ENCODE data around the gene LYPD6B.
A peak's percentile ranks its signal among the peaks of the same experiment; 100 is the strongest.

The LYPD6B gene

GRCh38 chr2:149156971-149157740 lies 118.7 kb downstream of the LYPD6B start:
- no peak for DNase-seq (ENCODE audit: low read depth in 2 of 2)

GRCh38 chr2:149158957-149159356 lies 120.5 kb downstream of the LYPD6B start:
- no peak for DNase-seq (ENCODE audit: low read depth in 2 of 2)

DNA sequence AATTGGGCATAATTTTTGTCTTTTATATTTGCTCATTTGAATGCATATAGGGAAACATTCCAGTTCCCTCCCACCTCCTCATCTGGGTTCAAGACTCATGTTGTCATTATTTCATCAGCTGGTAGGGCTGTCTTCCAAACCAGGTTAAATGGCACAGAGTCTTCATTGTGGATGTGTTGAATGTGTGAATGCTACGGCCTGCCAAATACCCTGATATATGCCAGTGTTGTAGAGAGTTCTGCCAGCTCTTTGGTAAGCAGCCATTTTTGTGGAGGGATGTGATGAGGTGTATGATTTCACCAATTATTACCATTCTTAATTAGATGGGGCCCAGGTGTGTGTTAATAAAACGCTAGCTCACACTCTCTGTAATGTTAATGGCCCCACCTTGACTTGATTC lies 121.7 kb downstream of the LYPD6B start:
- DNase-seq (ENCODE audit: low read depth in 2 of 2) = no peak

GRCh38 chr2:149160701-149161217 lies 122.3 kb downstream of the LYPD6B start:
- peak in 1 of 2 donors; percentile 4 for DNase-seq (ENCODE audit: low read depth in 2 of 2)

GRCh38 chr2:149161481-149162225 lies 123.2 kb downstream of the LYPD6B start:
- no peak for DNase-seq (ENCODE audit: low read depth in 2 of 2)

DNA sequence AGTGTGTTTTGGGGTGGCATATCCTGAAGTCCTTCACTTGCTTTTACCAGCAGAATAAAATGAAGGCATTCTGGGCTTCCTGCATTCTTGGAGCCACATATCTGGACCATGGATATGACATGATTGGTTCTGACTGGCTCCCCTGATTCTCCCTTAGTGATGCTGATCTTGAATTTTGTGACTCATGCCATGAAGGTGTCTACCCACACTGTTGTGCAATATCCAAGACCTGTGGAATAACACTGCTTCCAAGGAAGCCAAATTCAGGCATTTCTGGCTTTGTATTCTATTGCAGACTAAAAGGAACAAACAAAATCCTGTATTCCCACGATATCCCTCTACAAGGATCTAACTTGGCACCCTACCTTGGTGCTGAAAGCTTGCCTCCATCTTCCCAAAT lies 125.8 kb downstream of the LYPD6B start:
- no peak for DNase-seq (ENCODE audit: low read depth in 2 of 2)

DNA sequence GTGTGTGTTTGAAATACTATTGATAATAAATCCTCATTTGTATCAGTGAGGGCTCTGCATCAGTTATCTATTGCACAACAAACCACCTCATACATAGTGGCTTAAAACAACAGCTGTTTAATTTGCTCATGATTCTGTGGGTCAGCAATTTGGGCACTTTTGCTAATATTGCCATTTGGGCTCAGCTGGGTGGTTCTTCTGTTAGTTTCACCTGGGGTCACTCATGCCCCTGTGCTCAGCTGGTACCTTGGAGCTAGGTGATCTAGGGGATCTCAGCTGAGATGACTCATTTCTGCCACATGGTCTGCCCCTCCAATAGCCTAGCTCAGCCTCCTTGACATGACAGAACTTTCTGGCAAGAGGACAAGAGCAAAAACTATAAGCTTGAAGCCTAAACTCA lies 126.3 kb downstream of the LYPD6B start:
- DNase-seq (ENCODE audit: low read depth in 2 of 2) = no peak

- peak in 1 of 2 donors; percentile 17 for DNase-seq (ENCODE audit: low read depth in 2 of 2)
Observed at GRCh38 chr2:149167001-149167780, 128.7 kb downstream of the LYPD6B start.

GRCh38 chr2:149167941-149168340 lies 129.4 kb downstream of the LYPD6B start:
- DNase-seq (ENCODE audit: low read depth in 2 of 2) = no peak

DNA sequence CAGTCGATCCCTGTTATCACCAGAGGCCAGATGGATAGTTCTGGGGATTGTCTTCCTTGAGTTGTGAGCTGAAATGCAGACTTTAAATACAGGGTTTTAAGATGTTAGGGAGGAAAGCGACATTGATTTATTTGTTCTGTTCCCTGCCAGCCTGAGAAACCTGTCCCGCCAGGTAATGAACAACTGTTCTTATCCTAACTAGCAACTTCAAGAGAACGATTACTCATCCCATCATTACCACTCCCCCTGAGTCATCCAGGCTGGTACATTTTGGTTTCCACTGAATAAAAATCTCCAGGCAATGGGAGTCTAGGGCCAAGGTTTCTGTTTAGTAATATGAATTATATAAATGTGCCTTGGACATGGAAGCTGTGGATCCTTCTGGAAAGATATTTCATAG lies 131.2 kb downstream of the LYPD6B start:
- DNase-seq (ENCODE audit: low read depth in 2 of 2) = no peak

GRCh38 chr2:149170156-149170555 lies 131.7 kb downstream of the LYPD6B start:
- no peak for DNase-seq (ENCODE audit: low read depth in 2 of 2)

GRCh38 chr2:149170911-149171310 lies 132.4 kb downstream of the LYPD6B start:
- DNase-seq (ENCODE audit: low read depth in 2 of 2) = no peak

GRCh38 chr2:149173220-149173619 lies 134.7 kb downstream of the LYPD6B start:
- DNase-seq (ENCODE audit: low read depth in 2 of 2) = no peak

- DNase-seq (ENCODE audit: low read depth in 2 of 2) = no peak
Observed at GRCh38 chr2:149175956-149176355, 137.5 kb downstream of the LYPD6B start.

DNA sequence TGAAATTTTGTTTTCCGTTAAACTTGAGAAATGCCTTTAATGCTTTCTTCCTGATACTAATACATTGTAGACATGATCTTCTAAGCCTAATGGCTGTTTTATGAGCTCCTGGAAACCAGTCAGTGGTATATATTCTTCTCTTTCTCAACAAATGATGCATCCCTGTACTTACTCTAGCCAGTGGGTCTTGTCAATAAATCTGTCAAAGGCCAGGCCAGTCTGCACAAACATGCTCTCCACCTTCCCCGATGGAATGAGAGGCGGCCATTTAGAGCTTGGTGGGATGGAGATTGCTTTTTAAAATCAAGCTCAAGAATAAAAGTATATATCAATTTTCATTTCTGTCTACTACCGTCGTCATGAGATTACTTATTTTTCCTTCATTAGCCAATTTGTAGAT lies 140.1 kb downstream of the LYPD6B start:
- DNase-seq (ENCODE audit: low read depth in 2 of 2) = no peak

DNA sequence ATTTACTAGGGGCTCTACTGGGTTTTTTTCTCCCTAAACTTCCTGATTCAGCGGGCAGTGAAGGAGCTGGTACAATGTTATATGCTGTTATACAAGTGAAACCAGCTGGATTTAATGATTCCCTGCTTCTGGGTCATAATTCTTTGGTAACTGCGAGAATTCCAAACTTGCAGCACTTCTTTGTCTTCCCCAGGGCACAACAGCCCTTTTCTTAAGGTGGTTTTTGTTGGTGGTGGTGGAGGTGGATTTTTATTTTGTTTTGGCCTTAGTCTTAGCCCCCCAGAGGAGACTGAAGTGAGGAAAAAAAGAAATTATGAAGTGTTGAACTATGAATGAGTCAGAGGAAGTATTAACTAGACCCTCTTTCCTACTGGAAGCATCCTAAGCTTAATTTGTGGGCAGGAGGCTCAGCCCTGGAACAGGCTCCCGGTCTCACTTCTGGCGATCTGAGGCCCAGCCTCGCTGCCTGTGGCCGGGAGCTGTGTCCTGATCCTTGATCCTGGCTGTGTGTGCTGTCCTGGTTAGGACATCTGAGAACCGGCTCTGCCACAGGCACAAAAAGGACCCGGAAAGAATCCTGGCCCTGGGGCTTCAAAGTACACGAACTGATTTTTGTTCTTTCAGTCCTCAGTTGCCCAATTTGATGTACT lies 141.9 kb downstream of the LYPD6B start:
- DNase-seq (ENCODE audit: low read depth in 2 of 2) = no peak

DNA sequence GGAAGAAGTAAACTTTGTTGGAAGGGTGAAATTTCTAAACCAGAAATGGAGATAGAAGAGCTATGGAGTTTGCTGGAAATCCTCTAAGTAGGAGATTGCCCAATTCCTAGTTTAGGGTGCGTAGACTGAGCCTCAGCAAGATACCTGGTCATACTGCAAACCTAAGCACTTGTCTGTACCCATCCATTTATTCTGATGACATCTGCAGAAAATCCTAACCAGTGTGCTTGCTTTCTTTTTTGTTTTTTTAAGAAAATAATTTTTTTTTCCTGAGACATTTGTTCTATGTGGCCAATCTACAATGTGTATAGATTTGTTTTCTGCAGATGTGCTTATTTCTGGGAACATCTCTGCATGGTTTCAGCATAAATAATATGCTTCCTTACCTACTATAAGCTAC lies 144.7 kb downstream of the LYPD6B start:
- DNase-seq (ENCODE audit: low read depth in 2 of 2) = no peak

DNA sequence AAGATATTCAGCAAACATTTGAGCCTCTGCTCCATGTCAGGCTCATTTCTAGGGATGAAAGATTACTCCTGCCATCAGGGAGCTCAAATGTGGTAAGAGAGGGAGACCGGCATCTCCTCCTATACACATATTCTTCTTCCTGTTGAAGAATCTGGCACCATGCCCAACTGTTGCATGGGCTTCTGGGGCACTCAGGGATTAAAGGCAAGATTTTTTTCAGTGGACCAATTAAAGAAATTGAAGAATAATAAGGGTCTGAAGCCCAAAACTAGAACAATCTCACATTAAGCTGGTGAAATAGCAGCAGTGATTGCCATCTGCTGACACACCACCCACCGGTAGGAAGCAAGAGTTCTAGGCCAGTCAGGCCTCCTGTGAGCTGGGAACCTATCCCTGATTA lies 146.5 kb downstream of the LYPD6B start:
- DNase-seq (ENCODE audit: low read depth in 2 of 2) = no peak

DNA sequence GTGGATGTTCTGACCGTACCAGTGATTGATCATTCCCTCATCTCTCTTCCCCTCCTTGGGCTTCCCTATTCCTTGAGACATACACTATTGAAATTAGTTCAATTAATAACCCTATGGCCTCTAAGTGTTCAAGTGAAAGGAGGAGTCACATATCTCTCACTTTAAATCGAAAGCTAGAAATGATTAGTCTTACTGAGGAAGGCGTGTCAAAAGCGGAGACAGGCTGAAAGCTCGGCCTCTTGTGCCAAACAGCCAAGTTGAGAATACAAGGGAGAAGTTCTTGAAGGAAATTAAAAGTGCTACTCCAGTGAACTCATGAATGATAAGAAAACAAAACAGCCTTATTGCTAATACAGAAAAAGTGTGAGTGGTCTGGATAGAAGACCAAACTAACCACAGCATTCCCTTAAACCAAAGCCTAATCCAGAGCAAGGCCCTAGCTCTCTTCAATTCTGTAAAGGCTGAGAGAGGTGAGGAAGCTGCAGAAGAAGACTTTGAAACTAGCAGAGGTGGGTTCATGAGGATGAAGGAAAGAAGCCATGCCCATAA lies 147.5 kb downstream of the LYPD6B start:
- no peak for DNase-seq (ENCODE audit: low read depth in 2 of 2)

GRCh38 chr2:149187057-149187456 lies 148.6 kb downstream of the LYPD6B start:
- DNase-seq (ENCODE audit: low read depth in 2 of 2) = no peak

DNA sequence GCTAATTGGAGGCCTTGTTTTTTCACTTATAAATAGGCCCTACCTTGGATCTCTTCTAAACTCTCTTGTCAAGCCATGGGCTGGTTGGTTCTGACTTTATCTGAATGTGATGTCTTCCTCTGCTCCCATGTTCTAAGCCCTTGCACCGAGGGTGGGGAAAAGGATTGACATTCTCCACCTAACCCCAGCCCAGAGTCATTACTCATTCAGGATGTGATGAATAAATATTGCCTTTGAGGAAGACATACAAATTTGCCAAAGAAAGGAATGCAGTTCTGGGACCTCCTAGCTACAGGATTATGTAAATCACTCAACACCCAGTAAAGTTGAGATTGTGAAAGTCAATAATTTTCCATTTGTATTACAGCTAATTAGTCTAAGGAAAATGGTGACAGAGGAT lies 149.8 kb downstream of the LYPD6B start:
- no peak for DNase-seq (ENCODE audit: low read depth in 2 of 2)

Data from stimulated activated CD8-positive, alpha-beta memory T cell treated with anti-CD3 and anti-CD28 coated beads, Interleukin-2, amount 100 ng/mL, for 1 hour (primary cell).